ENCODE data around the gene CD248.
A peak's percentile ranks its signal among the peaks of the same experiment; 100 is the strongest.
"Not testable (repeated sequence)": the region's sequence is repeated elsewhere in the genome, so short reads cannot be mapped to it uniquely, and the experiment has no call there.

CD248 gene

DNA sequence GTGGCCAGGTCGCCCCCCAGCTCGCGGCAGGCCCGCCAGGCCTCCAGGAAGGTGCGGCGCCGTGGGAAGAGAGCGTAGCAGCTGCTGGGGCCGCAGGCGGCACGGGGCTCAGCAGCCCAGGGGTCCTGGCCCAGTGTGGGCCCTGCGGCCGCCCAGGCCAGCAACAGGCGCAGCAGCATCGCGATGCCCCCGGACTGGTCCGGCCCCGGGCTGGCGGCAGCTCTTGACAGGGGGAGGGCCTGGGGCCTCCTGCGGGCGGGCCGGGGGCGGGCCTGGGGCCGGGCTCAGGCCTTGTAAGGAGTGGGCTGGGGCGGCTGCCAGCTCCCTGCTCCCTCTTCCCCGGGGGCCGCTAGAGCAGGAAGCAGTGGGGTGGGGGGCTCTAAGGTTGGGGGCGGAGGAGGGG is at the start of gene CD248:
Gene CD248 (minus strand): TSS at position 196 of the 403 bp plus-strand sequence. CDS start 17 bp downstream, at position 179.
- in situ Hi-C loops (cut with MboI; ENCODE audit: low pct_unique_long_range_greater_than_20kb, low sequenced_read_pairs), result no loop called here

GRCh38 chr11:66365711-66366619 is 49.1 kb upstream of the CD248 start:
- in situ Hi-C loops (cut with MboI; ENCODE audit: low pct_unique_long_range_greater_than_20kb, low sequenced_read_pairs), result no loop called here
- no peak for DNase-seq

More for the DNA sequence above, at the start of gene CD248:
- no peak for DNase-seq

DNA sequence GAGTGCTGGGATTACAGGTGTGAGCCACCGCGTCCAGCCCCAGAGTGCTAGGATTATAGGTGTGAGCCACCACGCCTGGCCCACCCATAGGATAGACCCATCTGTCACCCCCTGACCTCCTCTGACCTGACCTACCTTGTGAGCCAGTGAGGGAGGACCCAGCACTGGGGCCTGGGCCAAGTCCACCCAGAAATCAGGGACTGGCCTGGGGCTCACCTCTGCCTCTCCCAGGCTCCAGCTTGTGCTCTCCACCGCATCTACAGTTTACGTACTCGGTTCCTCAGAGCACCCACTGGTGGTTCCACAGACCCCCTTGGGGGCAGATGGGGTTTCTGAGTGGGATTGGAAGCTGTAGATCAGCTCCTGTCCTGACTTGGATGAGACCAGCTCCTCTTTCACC is 48.3 kb upstream of the CD248 start:
- DNase-seq, result no peak
- in situ Hi-C loops (cut with MboI; ENCODE audit: low pct_unique_long_range_greater_than_20kb, low sequenced_read_pairs), result no loop called here

GRCh38 chr11:66363805-66364535 is 47.1 kb upstream of the CD248 start:
- in situ Hi-C loops (cut with MboI; ENCODE audit: low pct_unique_long_range_greater_than_20kb, low sequenced_read_pairs), result no loop called here
- DNase-seq, result peak; percentile 77

DNA sequence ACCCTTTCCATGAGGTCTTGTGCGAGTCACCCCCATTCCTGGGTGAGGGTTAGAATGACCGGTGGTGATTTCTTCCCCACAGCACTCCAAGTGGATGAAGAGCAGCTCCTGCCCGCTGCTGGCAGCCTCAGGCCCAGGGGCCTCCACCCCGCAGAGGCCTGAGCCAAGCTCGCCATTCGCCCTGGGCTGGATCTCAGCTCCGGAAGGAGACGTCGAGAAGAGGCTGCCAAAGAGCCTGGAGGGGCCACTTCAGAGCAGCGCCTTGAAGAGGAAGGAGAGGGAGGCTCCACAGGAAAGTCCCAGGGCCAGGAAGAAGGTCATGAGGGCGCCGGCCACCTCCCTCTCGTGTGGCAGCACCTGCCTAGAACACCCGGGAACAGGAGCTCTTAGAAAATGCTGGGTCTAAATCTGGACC is 46.4 kb upstream of the CD248 start:
- DNase-seq, result no peak
- in situ Hi-C loops (cut with MboI; ENCODE audit: low pct_unique_long_range_greater_than_20kb, low sequenced_read_pairs), result no loop called here

DNA sequence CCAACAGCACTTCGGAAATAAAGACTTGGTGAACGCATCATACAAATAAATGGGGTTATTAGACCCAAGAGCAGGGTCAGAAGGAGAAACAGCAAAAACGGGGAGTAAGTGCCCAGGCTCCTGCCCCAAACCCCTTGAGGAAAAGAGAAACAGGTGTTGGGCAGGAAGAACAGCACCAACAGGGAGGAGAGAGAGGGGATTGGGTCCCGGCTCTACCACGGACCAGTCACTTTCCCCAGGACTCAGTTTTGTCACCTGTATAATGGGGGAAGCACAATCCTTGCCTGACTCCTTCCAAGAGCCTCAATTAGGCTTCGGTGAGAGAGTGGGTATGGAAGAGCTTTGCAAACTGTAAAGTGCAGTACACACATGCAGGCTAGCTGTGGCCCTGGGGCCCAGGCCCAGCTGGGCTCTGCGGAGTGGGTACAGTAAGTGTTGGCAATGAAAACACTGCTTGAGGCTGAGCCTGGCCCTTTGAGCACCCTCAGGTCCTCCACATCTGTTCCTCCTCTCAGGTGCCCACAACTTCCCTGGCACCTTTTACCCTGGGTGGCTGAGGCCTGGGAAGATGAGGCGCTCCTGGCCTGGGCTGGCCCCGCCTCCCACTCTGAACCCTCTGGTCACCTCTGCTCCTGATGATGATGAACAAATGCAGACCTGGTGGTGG is 45.8 kb upstream of the CD248 start:
- in situ Hi-C loops (cut with MboI; ENCODE audit: low pct_unique_long_range_greater_than_20kb, low sequenced_read_pairs), result no loop called here
- no peak for DNase-seq

GRCh38 chr11:66361502-66361941 is 44.7 kb upstream of the CD248 start:
- no peak for DNase-seq
- in situ Hi-C loops (cut with MboI; ENCODE audit: low pct_unique_long_range_greater_than_20kb, low sequenced_read_pairs), result no loop called here

GRCh38 chr11:66360406-66361073 is 43.7 kb upstream of the CD248 start:
- in situ Hi-C loops (cut with MboI; ENCODE audit: low pct_unique_long_range_greater_than_20kb, low sequenced_read_pairs), result no loop called here

GRCh38 chr11:66359662-66360087 is 42.8 kb upstream of the CD248 start:
- in situ Hi-C loops (cut with MboI; ENCODE audit: low pct_unique_long_range_greater_than_20kb, low sequenced_read_pairs), result no loop called here
- no peak for DNase-seq

More at GRCh38 chr11:66360406-66361073, 43.7 kb upstream of the CD248 start:
- DNase-seq, result no peak

DNA sequence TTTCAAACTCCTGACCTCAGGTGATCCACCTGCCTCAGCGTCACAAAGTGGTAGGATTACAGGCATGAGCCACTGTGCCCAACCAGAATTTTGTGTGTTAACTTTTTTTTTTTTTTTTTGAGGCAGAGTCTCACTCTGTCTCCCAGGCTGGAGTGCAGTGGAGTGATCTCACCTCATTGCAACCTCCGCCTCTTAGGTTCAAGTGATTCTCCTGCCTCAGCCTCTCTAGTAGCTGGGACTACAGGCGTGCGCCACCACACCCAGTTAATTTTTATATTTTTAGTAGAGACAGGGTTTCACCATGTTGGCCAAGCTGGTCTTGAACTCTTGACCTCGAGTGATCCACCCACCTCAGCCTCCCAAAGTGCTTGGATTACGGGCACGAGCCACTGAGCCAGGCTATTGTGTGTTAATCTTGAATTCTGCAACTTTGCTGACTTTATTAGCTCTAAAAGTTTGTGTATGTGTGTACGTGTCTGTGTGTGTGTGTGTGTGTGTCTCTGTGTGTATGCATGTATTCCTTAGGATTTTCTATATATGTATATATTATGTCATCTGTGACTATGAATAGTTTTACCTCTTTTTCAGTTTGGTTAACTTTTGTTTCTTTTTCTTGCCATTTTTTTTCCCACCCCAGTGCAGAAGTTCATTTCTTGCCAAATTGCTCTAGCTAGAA is 33.9 kb upstream of the CD248 start:
- in situ Hi-C loops (cut with MboI; ENCODE audit: low pct_unique_long_range_greater_than_20kb, low sequenced_read_pairs); DNase-seq: not testable (repeated sequence)

DNA sequence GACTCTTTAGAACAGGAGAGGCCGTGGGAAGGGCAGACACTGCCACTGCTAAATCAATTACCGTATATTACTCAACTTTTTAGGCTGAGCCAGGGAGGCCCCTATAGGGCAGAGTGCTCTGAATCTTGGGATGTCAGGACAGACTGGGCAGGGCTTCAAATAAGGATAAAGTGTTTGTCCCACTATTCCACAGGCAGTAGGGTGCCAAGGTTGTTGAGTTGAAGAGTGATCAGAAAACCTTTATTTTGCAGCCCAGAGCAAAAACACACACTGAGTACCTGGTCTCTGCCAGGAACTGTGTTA is 32.2 kb upstream of the CD248 start:
- no peak for DNase-seq
- in situ Hi-C loops (cut with MboI; ENCODE audit: low pct_unique_long_range_greater_than_20kb, low sequenced_read_pairs), result no loop called here

DNA sequence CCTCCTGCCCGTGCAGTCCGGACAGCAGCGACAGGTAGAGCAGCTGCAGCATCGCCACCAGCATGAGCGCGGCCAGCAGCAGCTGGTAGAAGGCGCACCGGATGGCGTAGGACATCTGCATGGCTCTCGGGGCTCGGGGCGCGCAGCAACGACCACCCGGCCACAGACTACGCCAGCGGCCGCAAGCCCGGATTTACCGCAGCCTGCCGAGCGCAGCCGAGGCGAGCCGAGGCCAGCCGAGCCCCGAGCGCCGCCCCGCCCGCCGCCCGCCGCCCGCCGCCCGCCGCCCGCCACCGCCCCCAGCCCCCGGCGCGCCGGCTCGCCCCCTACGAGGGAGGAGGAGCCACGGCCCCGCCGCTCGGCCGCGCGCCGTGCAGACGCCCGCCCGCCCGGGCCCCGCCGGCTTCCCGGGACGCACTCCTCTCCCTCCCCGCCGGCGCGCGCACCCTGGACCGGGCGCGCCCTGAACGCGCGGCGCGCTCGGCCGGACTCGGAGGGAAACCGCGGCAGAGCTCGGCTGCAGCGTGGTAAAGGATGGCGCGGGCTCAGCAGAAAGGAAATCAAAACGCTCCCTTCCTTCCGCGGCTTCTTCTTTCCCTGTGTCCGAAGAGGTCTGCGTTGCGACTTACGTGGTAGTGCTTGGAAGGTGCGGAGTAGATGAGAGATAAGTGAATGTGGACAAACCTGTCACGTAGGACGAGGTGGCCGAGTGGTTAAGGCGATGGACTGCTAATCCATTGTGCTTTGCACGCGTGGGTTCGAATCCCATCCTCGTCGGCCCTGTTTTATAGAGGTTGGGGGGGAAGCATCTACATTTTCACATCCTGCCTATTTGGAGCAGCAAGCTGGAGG is 30.8 kb upstream of the CD248 start, which contains the start of gene B4GAT1:
Gene B4GAT1 (minus strand): TSS at position 205 of the 852 bp plus-strand sequence. CDS start 84 bp downstream, at position 121.
- DNase-seq, result peak; percentile 96
- in situ Hi-C loops (cut with MboI; ENCODE audit: low pct_unique_long_range_greater_than_20kb, low sequenced_read_pairs), result no loop called here

GRCh38 chr11:66346476-66347424 is 29.9 kb upstream of the CD248 start:
- in situ Hi-C loops (cut with MboI; ENCODE audit: low pct_unique_long_range_greater_than_20kb, low sequenced_read_pairs), result no loop called here
- DNase-seq, result no peak

DNA sequence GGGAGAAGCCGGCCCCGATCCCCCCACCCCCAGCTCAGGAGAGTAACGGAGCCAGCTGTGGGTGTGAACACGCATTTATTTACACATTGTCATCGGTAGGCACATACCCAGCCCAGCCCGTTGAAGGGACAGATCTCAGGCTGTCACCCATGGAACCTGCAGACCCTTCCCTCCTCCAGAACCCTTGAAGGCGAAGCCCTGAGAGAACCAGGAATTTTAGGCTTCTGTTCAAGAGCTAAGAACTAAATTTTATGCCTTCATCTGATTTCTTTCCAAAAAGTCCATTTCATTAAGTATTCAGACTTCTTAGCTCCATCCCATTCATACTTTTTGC is 28.4 kb upstream of the CD248 start:
- no peak for DNase-seq
- in situ Hi-C loops (cut with MboI; ENCODE audit: low pct_unique_long_range_greater_than_20kb, low sequenced_read_pairs), result no loop called here

DNA sequence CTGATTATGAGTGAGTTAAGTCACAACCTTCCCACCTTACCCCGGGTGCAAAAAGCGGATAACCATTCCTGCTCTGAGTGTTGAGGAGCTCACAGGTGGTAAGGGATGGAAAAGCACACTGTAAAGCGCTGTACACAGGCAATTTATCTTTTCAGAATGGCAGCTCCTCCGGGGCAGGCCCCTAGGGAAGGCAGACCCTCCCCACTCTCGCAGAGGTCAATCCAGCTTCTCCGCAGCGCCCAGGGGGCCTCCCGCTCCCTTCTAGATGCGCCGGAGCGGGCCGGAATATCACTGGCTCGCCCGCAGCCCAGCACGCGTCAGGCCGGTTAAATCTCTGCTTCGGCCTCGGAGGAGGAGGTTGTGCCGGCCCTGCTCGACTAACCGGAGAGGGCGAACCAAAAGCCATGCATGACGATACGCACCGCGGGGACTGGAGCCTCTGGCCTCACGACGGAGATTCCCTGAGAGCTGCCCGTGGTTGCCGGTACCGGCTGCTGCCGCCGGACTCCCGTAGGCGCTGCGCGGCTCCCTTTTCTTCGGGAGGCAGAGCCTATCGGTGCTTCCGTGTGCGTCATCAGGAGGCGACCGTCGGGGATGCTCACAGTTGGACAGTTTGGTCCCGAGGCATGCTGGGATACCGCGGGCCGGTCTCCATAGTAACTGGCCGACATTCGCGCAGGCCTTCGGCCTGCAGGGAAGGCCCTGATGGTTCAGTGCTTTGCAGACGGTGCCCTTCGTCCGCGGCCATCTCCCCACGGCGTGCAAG is 27.9 kb upstream of the CD248 start, which contains the start of gene BRMS1:
Gene BRMS1 (minus strand): TSS at position 555 of the 766 bp plus-strand sequence. CDS start 2,870 bp downstream, outside the sequence.
- peak; percentile 93 for DNase-seq
- in situ Hi-C loops (cut with MboI; ENCODE audit: low pct_unique_long_range_greater_than_20kb, low sequenced_read_pairs), result no loop called here

- in situ Hi-C loops (cut with MboI; ENCODE audit: low pct_unique_long_range_greater_than_20kb, low sequenced_read_pairs), result no loop called here
Measured at GRCh38 chr11:66343176-66343575, 26.3 kb upstream of the CD248 start.

More at GRCh38 chr11:66343176-66343575, 26.3 kb upstream of the CD248 start:
- no peak for DNase-seq
